Activated CD8-positive, alpha-beta T cell treated with anti-CD3 and anti-CD28 coated beads for 36 hours (primary cell): ENCODE results near the gene JMJD8. TPM values are rescaled to one million over a fixed set of nuclear protein-coding genes. Genes with fewer than 3 reads are reported as not detected.

ENCODE experiments used
- ATAC-seq: fragments of 200-7000 bp; cut with Tn5 transposase; one replicate; pipeline ENCODE4 v1.10.0; 2021; ENCODE audit warnings: mild to moderate bottlenecking, moderate library complexity
- CTCF ChIA-PET: fragments of 350-600 bp; sonication (Branson Sonifier 250); formaldehyde crosslinking; loops from one replicate; lab custom pipeline; 2021; ENCODE audit warnings: antibody characterized with exemption; lab: Charles Lee
- POLR2A ChIA-PET: fragments of 350-600 bp; sonication (Branson Sonifier 250); formaldehyde crosslinking; loops from one replicate; lab custom pipeline; 2021; ENCODE audit warnings: antibody characterized with exemption; lab: Charles Lee
- DNase-seq: peaks from one replicate; pipeline ENCODE4 v3.0.0-alpha.2; 2020
- H3K27ac Mint-ChIP-seq: one replicate; pipeline ENCODE4 v1.8.0; 2021; ENCODE audit warnings: mild to moderate bottlenecking, mixed read lengths
- H3K27me3 Mint-ChIP-seq: one replicate; pipeline ENCODE4 v1.8.0; 2021; ENCODE audit warnings: mixed read lengths
- H3K36me3 Mint-ChIP-seq: one replicate; pipeline ENCODE4 v1.8.0; 2021; ENCODE audit warnings: low read depth, mixed read lengths
- H3K4me1 Mint-ChIP-seq: one replicate; pipeline ENCODE4 v1.8.0; 2021; ENCODE audit warnings: low read depth, mixed read lengths
- H3K4me3 Mint-ChIP-seq: one replicate; pipeline ENCODE4 v1.8.0; 2021; ENCODE audit warnings: mild to moderate bottlenecking, moderate library complexity, mixed read lengths
- H3K9me3 Mint-ChIP-seq: one replicate; pipeline ENCODE4 v1.8.0; 2021; ENCODE audit warnings: mixed read lengths
- CTCF ChIP-seq: fragments of 200-600 bp; IDR thresholded peaks from one replicate; pipeline ENCODE4 v1.8.0; 2022; ENCODE audit warnings: antibody characterized with exemption, mild to moderate bottlenecking
- intact Hi-C: fragments of 100-400 bp; cut with micrococcal nuclease; formaldehyde crosslinking; loops from one replicate; pipeline ENCODE4 v1.10.0; 2022
- total RNA-seq, 2 experiments: library from RNA; stranded (reverse); gene quantifications; one replicate each; pipeline ENCODE4 v1.2.3, GENCODE V29; 2021

The JMJD8 gene
- total RNA-seq, 2 experiments from 2014 or later, result 26.2 to 28.7 TPM

- Mint-ChIP-seq H3K9me3 (no peaks in the 10 kb centered on the region), H3K36me3 (peaks cover 26% of the 10 kb centered on the region), H3K4me3 (peak overlapping the region; percentile 83), H3K27ac (peak overlapping the region; percentile 68), H3K4me1 (peaks cover 48% of the 10 kb centered on the region), H3K27me3 (no peaks in the 10 kb centered on the region)
- CTCF ChIA-PET, result interaction anchor here (1.0 kb wide), 1 partner anchor 32 kb away, joined by 3 read pairs; no protein-coding TSS in a partner anchor
- no peak for DNase-seq
- intact Hi-C loops, result no loop called here
- POLR2A ChIA-PET, result interaction anchor here (0.6 to 1.7 kb wide), 7 partner anchors 9 to 158 kb away, joined by 3 to 8 read pairs (median 3); partner anchors contain the start of genes METTL26 and WDR90
- TF ChIP-seq CTCF, result no peak
- no peak for ATAC-seq
Observed at GRCh38 chr16:683396-684070, 601 bp downstream of the JMJD8 start.

DNA sequence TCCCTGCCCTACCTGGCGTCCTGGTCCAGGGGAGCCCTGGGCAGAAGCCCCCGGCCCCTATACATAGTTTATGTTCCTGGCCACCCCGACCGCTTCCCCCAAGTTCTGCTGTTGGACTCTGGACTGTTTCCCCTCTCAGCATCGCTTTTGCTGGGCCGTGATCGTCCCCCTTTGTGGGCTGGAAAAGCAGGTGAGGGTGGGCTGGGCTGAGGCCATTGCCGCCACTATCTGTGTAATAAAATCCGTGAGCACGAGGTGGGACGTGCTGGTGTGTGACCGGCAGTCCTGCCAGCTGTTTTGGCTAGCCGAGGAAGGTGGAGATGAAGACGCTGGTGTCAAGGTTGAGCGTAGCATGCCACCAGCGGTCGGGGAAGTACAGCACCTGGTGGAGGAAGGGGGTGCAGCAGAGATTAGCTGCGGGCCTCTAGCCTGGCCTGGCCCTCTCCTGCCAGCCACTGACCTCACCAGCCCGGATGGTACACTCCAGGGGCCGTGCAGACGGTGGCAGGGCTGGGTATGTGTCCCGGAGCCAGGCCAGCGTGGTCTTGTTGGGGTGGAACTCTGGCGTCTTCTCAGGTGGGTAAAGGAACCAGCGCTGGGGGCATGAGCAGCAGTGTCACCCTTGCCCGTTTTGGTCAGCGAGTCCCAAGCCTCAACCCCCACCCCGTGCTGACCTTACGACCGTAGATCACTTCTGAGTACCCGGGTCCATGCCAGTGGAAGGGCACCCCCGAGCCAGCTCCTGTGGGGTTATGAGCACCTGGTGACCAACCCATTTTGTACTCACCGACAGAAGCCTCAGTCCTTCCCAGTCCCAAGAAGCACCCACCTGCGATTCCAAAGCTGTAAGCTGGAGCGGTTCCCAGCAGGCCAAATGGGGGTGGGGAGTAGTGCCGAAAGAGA is 1.4 kb downstream of the JMJD8 start:
- ChIA-PET POLR2A (interaction anchor here (0.6 to 1.7 kb wide), 5 partner anchors 13 to 45 kb away, joined by 4 to 8 read pairs (median 4); partner anchors contain the start of gene RHOT2), CTCF (interaction anchor here (1.5 to 1.7 kb wide), 2 partner anchors 29 to 35 kb away, joined by 6 to 7 read pairs; no protein-coding TSS in a partner anchor)
- Mint-ChIP-seq H3K27me3 (no peaks in the 10 kb centered on the region), H3K9me3 (no peaks in the 10 kb centered on the region), H3K36me3 (peaks cover 26% of the 10 kb centered on the region), H3K27ac (peak overlapping the region; percentile 68), H3K4me3 (peak overlapping the region; percentile 83), H3K4me1 (peaks cover 47% of the 10 kb centered on the region)
- no peak for TF ChIP-seq CTCF
- ATAC-seq (no peak), DNase-seq (no peak)
- intact Hi-C loops, result no loop called here

GRCh38 chr16:681746-682427 is 2.2 kb downstream of the JMJD8 start:
- POLR2A ChIA-PET, result interaction anchor here (0.6 to 2.7 kb wide), 9 partner anchors 8 to 46 kb away, joined by 3 to 11 read pairs (median 4); partner anchors contain the start of genes METTL26, RHOT2 and WDR90

More at GRCh38 chr16:681746-682427, 2.2 kb downstream of the JMJD8 start:
- H3K27ac Mint-ChIP-seq, result peak overlapping the region; percentile 38
- CTCF ChIA-PET, result interaction anchor here (1.0 to 1.7 kb wide), 4 partner anchors 14 to 104 kb away, joined by 3 to 7 read pairs (median 6); partner anchors contain the start of gene RHOT2
- H3K36me3 Mint-ChIP-seq, result peaks cover 26% of the 10 kb centered on the region
- no peaks in the 10 kb centered on the region for H3K27me3 Mint-ChIP-seq
- intact Hi-C loops, result no loop called here
- DNase-seq, result no peak
- TF ChIP-seq CTCF, result no peak
- H3K4me1 Mint-ChIP-seq, result peaks cover 47% of the 10 kb centered on the region
- ATAC-seq, result no peak
- no peaks in the 10 kb centered on the region for H3K9me3 Mint-ChIP-seq
- peak overlapping the region; percentile 83 for H3K4me3 Mint-ChIP-seq
